K562 (cell line): Measurements from ENCODE around the gene TDG. TPM values are rescaled to one million over a fixed set of nuclear protein-coding genes. Genes with fewer than 3 reads are reported as not detected.
A peak's percentile ranks its signal among the peaks of the same experiment; 100 is the strongest.

Source experiments
- EHMT2 ChIP-seq: fragments of 450-650 bp; IDR thresholded peaks from 2 replicates; pipeline ENCODE4 v1.6.1; 2018; ENCODE audit warnings: antibody characterized with exemption
- GATAD2B ChIP-seq: fragments of 450-650 bp; IDR thresholded peaks from 2 replicates; pipeline ENCODE4 v1.6.1; 2017; ENCODE audit warnings: mild to moderate bottlenecking, borderline replicate concordance
- HLTF ChIP-seq: fragments of 450-650 bp; IDR thresholded peaks from 2 replicates; pipeline ENCODE4 v1.6.1; 2016
- MAFG ChIP-seq: fragments of 450-650 bp; conservative IDR thresholded peaks from 2 replicates; pipeline ENCODE4 v1.6.1; 2016; ENCODE audit warnings: missing genetic modification characterization, missing compliant biosample characterization
- MLLT1 ChIP-seq, 2 experiments: fragments of 450-650 bp; IDR thresholded peaks; 2 replicates each; pipeline ENCODE4 v1.6.1; 2016
- MYNN ChIP-seq, 2 experiments: sonication (generic); formaldehyde crosslinking in 1 of 2; IDR thresholded peaks; 2 replicates each; pipeline versions ENCODE4 v1.5.0 to v1.6.1; 2016 to 2020; ENCODE audit warnings: antibody characterized with exemption in 1 of 2, missing genetic modification reagents in 1 of 2
- NFIX ChIP-seq: fragments of 250-450 bp; sonication (Bioruptor Pico); IDR thresholded peaks from 2 replicates; pipeline ENCODE4 v1.4.0; 2020; ENCODE audit warnings: low read depth, mild to moderate bottlenecking, moderate library complexity
- NFYB ChIP-seq: IDR thresholded peaks from 2 replicates; pipeline ENCODE4 v1.6.1; 2011; ENCODE audit warnings: mild to moderate bottlenecking, moderate library complexity; ENCODE audit not compliant: insufficient read length; ENCODE audit errors: extremely low read depth
- NR2C1 ChIP-seq, 2 experiments: fragments of 450-650 bp; IDR thresholded peaks; 2 replicates each; pipeline ENCODE4 v1.6.1; 2017; ENCODE audit warnings: mild to moderate bottlenecking in 2 of 2, antibody characterized with exemption in 1 of 2, inconsistent platforms in 1 of 2, missing compliant biosample characterization in 1 of 2, missing genetic modification characterization in 1 of 2
- NR2C2 ChIP-seq, 2 experiments: fragments of 200-800 bp in 1 of 2; sonication (Bioruptor generic) in 1 of 2; sonication (generic) in 1 of 2; formaldehyde crosslinking in 1 of 2; IDR thresholded peaks; 2 replicates each; pipeline versions ENCODE4 v1.6.1 to v1.8.0; 2016 to 2022; ENCODE audit warnings: mild to moderate bottlenecking in 1 of 2, missing compliant biosample characterization in 1 of 2, missing genetic modification characterization in 1 of 2, missing genetic modification reagents in 1 of 2
- PHF20 ChIP-seq: fragments of 450-650 bp; IDR thresholded peaks from 2 replicates; pipeline ENCODE4 v1.6.1; 2018; ENCODE audit not compliant: partially characterized antibody
- POLR2A ChIP-seq: fragments of 450-650 bp; conservative IDR thresholded peaks from 2 replicates; pipeline ENCODE4 v1.6.1; 2016
- POLR2AphosphoS2 ChIP-seq: IDR thresholded peaks from 2 replicates; pipeline ENCODE4 v1.6.1; 2012; ENCODE audit warnings: low read length, improper control_type of control experiment
- POU5F1 ChIP-seq: fragments of 150-350 bp; IDR thresholded peaks from 2 replicates; pipeline ENCODE4 v1.6.1; 2014; ENCODE audit warnings: borderline replicate concordance, low read length, low read depth, mild to moderate bottlenecking; ENCODE audit not compliant: partially characterized antibody
- PTTG1 ChIP-seq: fragments of 450-650 bp; IDR thresholded peaks from 2 replicates; pipeline ENCODE4 v1.6.1; 2016; ENCODE audit warnings: low read depth, mild to moderate bottlenecking, missing genetic modification characterization, missing compliant biosample characterization
- SETDB1 ChIP-seq: IDR thresholded peaks from one replicate; pipeline ENCODE4 v1.6.1; 2012; ENCODE audit warnings: low read length, control low read depth, inconsistent platforms
- SFPQ ChIP-seq: fragments of 200-400 bp; formaldehyde crosslinking; IDR thresholded peaks from 2 replicates; pipeline ENCODE4 v1.6.1; 2017; ENCODE audit warnings: mild to moderate bottlenecking, low read depth, low read length, moderate library complexity
- SMAD4 ChIP-seq: fragments of 250-450 bp; sonication (Bioruptor Pico); conservative IDR thresholded peaks from 2 replicates; pipeline ENCODE4 v1.8.0; 2021; ENCODE audit warnings: inconsistent platforms, mild to moderate bottlenecking, moderate library complexity
- TEAD4 ChIP-seq, 2 experiments: sonication (generic) in 1 of 2; formaldehyde crosslinking in 1 of 2; IDR thresholded peaks; 2 replicates each; pipeline versions ENCODE4 v1.6.1 to v1.8.0; 2012 to 2022; ENCODE audit warnings: borderline replicate concordance in 1 of 2, inconsistent platforms in 1 of 2, low read length in 1 of 2, mild to moderate bottlenecking in 1 of 2, missing genetic modification reagents in 1 of 2
- ZFP36 ChIP-seq: fragments of 150-350 bp; IDR thresholded peaks from 2 replicates; pipeline ENCODE4 v1.6.1; 2018; ENCODE audit warnings: low read length, low read depth; ENCODE audit not compliant: partially characterized antibody
- ZNF12 ChIP-seq: sonication (generic); formaldehyde crosslinking; IDR thresholded peaks from 2 replicates; pipeline ENCODE4 v1.4.0; 2020; ENCODE audit warnings: mild to moderate bottlenecking, missing genetic modification reagents
- ZNF217 ChIP-seq: sonication (generic); formaldehyde crosslinking; IDR thresholded peaks from 2 replicates; pipeline ENCODE4 v1.8.0; 2022; ENCODE audit warnings: mild to moderate bottlenecking, missing genetic modification reagents
- ZNF232 ChIP-seq: sonication (generic); formaldehyde crosslinking; IDR thresholded peaks from 2 replicates; pipeline ENCODE4 v1.8.0; 2022; ENCODE audit warnings: mild to moderate bottlenecking, missing genetic modification reagents
- ZNF239 ChIP-seq: fragments of 250-450 bp; sonication (Bioruptor Pico); IDR thresholded peaks from 2 replicates; pipeline ENCODE4 v1.4.0; 2020; ENCODE audit warnings: mild to moderate bottlenecking
- ZNF644 ChIP-seq: fragments of 200-800 bp; sonication (Bioruptor generic); IDR thresholded peaks from 2 replicates; pipeline ENCODE4 v1.6.1; 2016; ENCODE audit warnings: low read depth, missing genetic modification characterization, missing compliant biosample characterization
- ZNF77 ChIP-seq: fragments of 250-450 bp; sonication (Bioruptor Pico); IDR thresholded peaks from 2 replicates; pipeline ENCODE4 v1.5.0; 2020
- polyA plus RNA-seq, 8 experiments: library from polyadenylated mRNA; depleted of rRNA in 4 of 8; stranded (reverse) in 5 of 8; unstranded in 3 of 8; fragments of >200 nt; fragmentation: Nextera tagmentation in 2 of 8; fragmentation: Illumina TruSeq in 1 of 8; extraction: Ambion mirVana in 2 of 8; extraction: Trizol in 1 of 8; gene quantifications; 2 replicates each; pipeline versions ENCODE4 v1.2.1 to v1.2.3, GENCODE V29; 2011 to 2014; ENCODE audit warnings: inconsistent platforms in 1 of 8, missing spikeins in 1 of 8
- total RNA-seq, 7 experiments: library from RNA; depleted of rRNA in 6 of 7; stranded (reverse); fragments of >200 nt in 6 of 7; fragmentation: Illumina TruSeq in 2 of 7; extraction: Trizol in 2 of 7; gene quantifications; 2 replicates each; pipeline versions ENCODE4 v1.2.1 to v1.2.3, GENCODE V29; 2011 to 2021; ENCODE audit warnings: low replicate concordance in 1 of 7

Gene TDG
- total and polyA plus RNA-seq, 9 of the 15 experiments (the other 6 are each of a cell fraction or from before 2014, with no cell fraction given), result 37.6 to 77.2 (median 64.0) TPM

GRCh38 chr12:103930787-103931735 lies 34.6 kb upstream of the TDG start (continued):
- TF ChIP-seq ZFP36 (no peak), SFPQ (no peak), HLTF (no peak), PTTG1 (no peak), ZNF77 (CRISPR knock-in tag) (no peak), MYNN (IDR thresholded peaks at IDR 0.05) (no peak), MYNN (CRISPR knock-in tag; IDR thresholded peaks at IDR 0.05) (no peak), SMAD4 (CRISPR knock-in tag) (no peak), ZNF239 (CRISPR knock-in tag) (no peak), ZNF232 (CRISPR knock-in tag) (no peak), ZNF12 (CRISPR knock-in tag) (no peak), EHMT2 (no peak), ZNF644 (no peak), MLLT1 (IDR thresholded peaks at IDR 0.05) (peak; percentile 1 to 10; a peak in 2 of 4 replicates), POLR2AphosphoS2 (no peak), POLR2A (peak; percentile 29; the same call in 1 of the 2 replicates), GATAD2B (no peak), SETDB1 (no peak), POU5F1 (no peak), ZNF217 (CRISPR knock-in tag) (no peak), NR2C2 (CRISPR knock-in tag; IDR thresholded peaks at IDR 0.05) (peak; percentile 36), NR2C2 (tag; IDR thresholded peaks at IDR 0.05) (no peak), NFIX (CRISPR knock-in tag) (no peak), NR2C1 (IDR thresholded peaks at IDR 0.05) (no peak), NR2C1 (tag; IDR thresholded peaks at IDR 0.05) (no peak), PHF20 (no peak), NFYB (no peak), TEAD4 (IDR thresholded peaks at IDR 0.05; ENCODE audit: low read length) (peak; percentile 25; the same call in 1 of the 2 replicates), TEAD4 (CRISPR knock-in tag; IDR thresholded peaks at IDR 0.05; ENCODE audit: borderline replicate concordance) (no peak), MAFG (tag) (no peak)
